ENCODE measurements around the gene DNM3. TPM values are rescaled to one million over a fixed set of nuclear protein-coding genes. Genes with fewer than 3 reads are reported as not detected.
"Not testable (repeated sequence)": the region's sequence is repeated elsewhere in the genome, so short reads cannot be mapped to it uniquely, and the experiment has no call there.

DNM3 gene
- polyA plus RNA-seq, 1 of the 3 experiments (the other 2 are of a cell fraction), result 0.43 TPM

DNA sequence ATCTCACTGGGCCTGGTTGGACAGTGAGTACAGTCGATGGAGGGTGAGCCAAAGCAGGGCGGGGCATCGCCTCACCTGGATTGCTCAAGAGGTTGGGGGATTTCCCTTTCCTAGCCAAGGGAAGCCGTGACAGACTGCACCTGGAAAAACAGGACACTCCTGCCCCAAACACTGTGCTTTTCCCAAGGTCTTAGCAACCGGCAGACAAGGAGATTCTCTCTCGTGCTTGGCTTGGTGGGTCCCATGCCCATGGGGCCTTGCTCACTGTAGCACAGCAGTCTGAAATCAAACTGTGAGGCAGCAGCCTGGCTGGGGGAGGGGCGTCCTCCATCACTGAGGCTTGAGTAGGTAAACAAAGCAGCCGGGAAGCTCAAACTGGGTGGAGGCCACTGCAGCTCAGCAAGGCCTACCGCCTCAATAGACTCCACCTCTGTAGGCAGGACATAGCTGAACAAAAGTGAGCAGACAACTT, 590.5 kb downstream of the DNM3 start (continued):
- TF ChIP-seq RAD21 (IDR thresholded peaks at IDR 0.05; ENCODE audit: low read length) (no peak), MEF2A (IDR thresholded peaks at IDR 0.05; ENCODE audit: borderline replicate concordance, low read depth) (no peak), YY1 (IDR thresholded peaks at IDR 0.05; ENCODE audit: low read depth) (no peak), TEAD4 (IDR thresholded peaks at IDR 0.05; ENCODE audit: borderline replicate concordance, insufficient read depth) (no peak), TCF12 (IDR thresholded peaks at IDR 0.05) (no peak)

DNA sequence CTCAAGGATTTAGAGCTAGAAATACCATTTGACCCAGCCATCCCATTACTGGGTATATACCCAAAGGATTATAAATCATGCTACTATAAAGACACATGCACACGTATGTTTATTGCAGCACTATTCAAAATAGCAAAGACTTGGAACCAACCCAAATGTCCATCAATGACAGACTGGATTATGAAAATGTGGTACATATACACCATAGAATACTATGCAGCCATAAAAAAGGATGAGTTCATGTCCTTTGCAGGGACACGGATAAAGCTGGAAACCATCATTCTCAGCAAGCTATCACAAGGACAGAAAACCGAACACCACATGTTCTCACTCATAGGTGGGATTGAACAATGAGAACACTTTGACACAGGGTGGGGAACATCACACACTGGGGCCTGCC, 595.9 kb downstream of the DNM3 start:
- H3K4me1 ChIP-seq (ENCODE audit: control insufficient read depth in 1 of 2, insufficient read depth in 2 of 2, low read depth in 1 of 2, low read length in 1 of 2); H2AFZ ChIP-seq (ENCODE audit: low read depth); H4K20me1 ChIP-seq (ENCODE audit: insufficient read depth); H3K9ac ChIP-seq; H3K9me3 ChIP-seq; DNase-seq; H3F3A ChIP-seq (replicated peaks; ENCODE audit: insufficient read depth); H3K9me2 ChIP-seq; H3K27me3 ChIP-seq (ENCODE audit: insufficient read depth); H3K4me3 ChIP-seq (ENCODE audit: low read depth in 2 of 2, low read length in 1 of 2); H3K27ac ChIP-seq (ENCODE audit: low read depth in 2 of 2, low read length in 1 of 2); CTCF ChIA-PET; H3K4me2 ChIP-seq; POLR2A ChIA-PET: not testable (repeated sequence)
- WGBS (ENCODE audit: low lambda C conversion rate), result 89% methylated on average over 3 of the region's 3 CpGs
- Histone ChIP-seq H3K79me2 (ENCODE audit: insufficient read depth) (peaks cover 27% of the 10 kb centered on the region), H3K36me3 (replicated peaks in 1 of 2; ENCODE audit: control insufficient read depth in 1 of 2, insufficient read depth in 2 of 2, low read length in 1 of 2) (peaks cover 11 to 22% of the 10 kb centered on the region in 2 experiments)

DNA sequence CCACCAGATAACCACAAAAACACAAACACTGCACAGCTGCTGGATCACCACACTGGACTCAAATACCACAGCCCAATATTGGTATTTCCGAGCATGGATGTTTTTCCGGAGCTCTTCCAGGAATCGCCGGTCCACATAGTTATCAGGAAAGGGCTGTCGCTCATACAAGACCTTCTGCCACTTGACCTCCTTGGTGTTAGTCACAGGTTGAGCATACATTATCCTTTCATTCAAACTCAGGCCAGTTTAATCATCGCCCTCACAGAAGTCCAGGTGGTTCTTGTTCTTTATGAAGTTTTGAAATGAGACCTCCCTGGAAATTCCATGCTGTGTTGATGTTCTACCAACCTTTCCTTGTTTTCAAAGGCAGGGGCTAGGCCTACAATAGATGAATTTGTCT, 601.1 kb downstream of the DNM3 start:
- H3K9me2 ChIP-seq, result no peaks in the 10 kb centered on the region
- no peak overlapping the region for H2AFZ ChIP-seq (ENCODE audit: low read depth)
- H3K4me2 ChIP-seq, result peak overlapping the region; percentile 77
- H3K36me3 ChIP-seq (replicated peaks in 1 of 2; ENCODE audit: control insufficient read depth in 1 of 2, insufficient read depth in 2 of 2, low read length in 1 of 2), result peaks cover 14 to 22% of the 10 kb centered on the region in 2 experiments
- no peaks in the 10 kb centered on the region for H4K20me1 ChIP-seq (ENCODE audit: insufficient read depth)
- H3K27ac ChIP-seq (ENCODE audit: low read depth in 2 of 2, low read length in 1 of 2), result no peak overlapping the region
- TF ChIP-seq GABPA (IDR thresholded peaks at IDR 0.05; ENCODE audit: low read depth), result no peak
- no peak for TF ChIP-seq RCOR1 (IDR thresholded peaks at IDR 0.05; ENCODE audit: low read length)
- TF ChIP-seq TEAD4 (IDR thresholded peaks at IDR 0.05; ENCODE audit: borderline replicate concordance, insufficient read depth), result no peak
- no peak for TF ChIP-seq TCF12 (IDR thresholded peaks at IDR 0.05)
- TF ChIP-seq, protein P1, sequence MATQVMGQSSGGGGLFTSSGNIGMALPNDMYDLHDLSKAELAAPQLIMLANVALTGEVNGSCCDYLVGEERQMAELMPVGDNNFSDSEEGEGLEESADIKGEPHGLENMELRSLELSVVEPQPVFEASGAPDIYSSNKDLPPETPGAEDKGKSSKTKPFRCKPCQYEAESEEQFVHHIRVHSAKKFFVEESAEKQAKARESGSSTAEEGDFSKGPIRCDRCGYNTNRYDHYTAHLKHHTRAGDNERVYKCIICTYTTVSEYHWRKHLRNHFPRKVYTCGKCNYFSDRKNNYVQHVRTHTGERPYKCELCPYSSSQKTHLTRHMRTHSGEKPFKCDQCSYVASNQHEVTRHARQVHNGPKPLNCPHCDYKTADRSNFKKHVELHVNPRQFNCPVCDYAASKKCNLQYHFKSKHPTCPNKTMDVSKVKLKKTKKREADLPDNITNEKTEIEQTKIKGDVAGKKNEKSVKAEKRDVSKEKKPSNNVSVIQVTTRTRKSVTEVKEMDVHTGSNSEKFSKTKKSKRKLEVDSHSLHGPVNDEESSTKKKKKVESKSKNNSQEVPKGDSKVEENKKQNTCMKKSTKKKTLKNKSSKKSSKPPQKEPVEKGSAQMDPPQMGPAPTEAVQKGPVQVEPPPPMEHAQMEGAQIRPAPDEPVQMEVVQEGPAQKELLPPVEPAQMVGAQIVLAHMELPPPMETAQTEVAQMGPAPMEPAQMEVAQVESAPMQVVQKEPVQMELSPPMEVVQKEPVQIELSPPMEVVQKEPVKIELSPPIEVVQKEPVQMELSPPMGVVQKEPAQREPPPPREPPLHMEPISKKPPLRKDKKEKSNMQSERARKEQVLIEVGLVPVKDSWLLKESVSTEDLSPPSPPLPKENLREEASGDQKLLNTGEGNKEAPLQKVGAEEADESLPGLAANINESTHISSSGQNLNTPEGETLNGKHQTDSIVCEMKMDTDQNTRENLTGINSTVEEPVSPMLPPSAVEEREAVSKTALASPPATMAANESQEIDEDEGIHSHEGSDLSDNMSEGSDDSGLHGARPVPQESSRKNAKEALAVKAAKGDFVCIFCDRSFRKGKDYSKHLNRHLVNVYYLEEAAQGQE (IDR thresholded peaks at IDR 0.05; ENCODE audit: low read depth, low read length), result no peak
- TF ChIP-seq NFIC (IDR thresholded peaks at IDR 0.05; ENCODE audit: borderline replicate concordance), result no peak
- no peak for TF ChIP-seq FOXM1 (IDR thresholded peaks at IDR 0.05; ENCODE audit: low read depth)
- TF ChIP-seq, protein P2, sequence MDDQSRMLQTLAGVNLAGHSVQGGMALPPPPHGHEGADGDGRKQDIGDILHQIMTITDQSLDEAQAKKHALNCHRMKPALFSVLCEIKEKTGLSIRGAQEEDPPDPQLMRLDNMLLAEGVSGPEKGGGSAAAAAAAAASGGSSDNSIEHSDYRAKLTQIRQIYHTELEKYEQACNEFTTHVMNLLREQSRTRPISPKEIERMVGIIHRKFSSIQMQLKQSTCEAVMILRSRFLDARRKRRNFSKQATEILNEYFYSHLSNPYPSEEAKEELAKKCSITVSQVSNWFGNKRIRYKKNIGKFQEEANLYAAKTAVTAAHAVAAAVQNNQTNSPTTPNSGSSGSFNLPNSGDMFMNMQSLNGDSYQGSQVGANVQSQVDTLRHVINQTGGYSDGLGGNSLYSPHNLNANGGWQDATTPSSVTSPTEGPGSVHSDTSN (IDR thresholded peaks at IDR 0.05), result no peak
- no peak for TF ChIP-seq EP300 (IDR thresholded peaks at IDR 0.05; ENCODE audit: borderline replicate concordance in 1 of 2, low read depth in 1 of 2, low read length in 1 of 2)
- no peak for TF ChIP-seq NRF1 (IDR thresholded peaks at IDR 0.05; ENCODE audit: low read depth, low read length)
- no peak for TF ChIP-seq IRF3 (IDR thresholded peaks at IDR 0.05; ENCODE audit: low read depth, low read length)
- TF ChIP-seq RXRA (IDR thresholded peaks at IDR 0.05; ENCODE audit: borderline replicate concordance, low read depth), result no peak
- TF ChIP-seq MXI1 (IDR thresholded peaks at IDR 0.05; ENCODE audit: low read depth, low read length), result no peak
- no peak for TF ChIP-seq FOSL2 (IDR thresholded peaks at IDR 0.05; ENCODE audit: borderline replicate concordance, low read depth)
- TF ChIP-seq TAF1 (IDR thresholded peaks at IDR 0.05; ENCODE audit: borderline replicate concordance, low read depth, low read length), result no peak
- TF ChIP-seq, protein P3, sequence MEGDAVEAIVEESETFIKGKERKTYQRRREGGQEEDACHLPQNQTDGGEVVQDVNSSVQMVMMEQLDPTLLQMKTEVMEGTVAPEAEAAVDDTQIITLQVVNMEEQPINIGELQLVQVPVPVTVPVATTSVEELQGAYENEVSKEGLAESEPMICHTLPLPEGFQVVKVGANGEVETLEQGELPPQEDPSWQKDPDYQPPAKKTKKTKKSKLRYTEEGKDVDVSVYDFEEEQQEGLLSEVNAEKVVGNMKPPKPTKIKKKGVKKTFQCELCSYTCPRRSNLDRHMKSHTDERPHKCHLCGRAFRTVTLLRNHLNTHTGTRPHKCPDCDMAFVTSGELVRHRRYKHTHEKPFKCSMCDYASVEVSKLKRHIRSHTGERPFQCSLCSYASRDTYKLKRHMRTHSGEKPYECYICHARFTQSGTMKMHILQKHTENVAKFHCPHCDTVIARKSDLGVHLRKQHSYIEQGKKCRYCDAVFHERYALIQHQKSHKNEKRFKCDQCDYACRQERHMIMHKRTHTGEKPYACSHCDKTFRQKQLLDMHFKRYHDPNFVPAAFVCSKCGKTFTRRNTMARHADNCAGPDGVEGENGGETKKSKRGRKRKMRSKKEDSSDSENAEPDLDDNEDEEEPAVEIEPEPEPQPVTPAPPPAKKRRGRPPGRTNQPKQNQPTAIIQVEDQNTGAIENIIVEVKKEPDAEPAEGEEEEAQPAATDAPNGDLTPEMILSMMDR (IDR thresholded peaks at IDR 0.05), result no peak
- peaks cover 31% of the 10 kb centered on the region for H3K79me2 ChIP-seq (ENCODE audit: insufficient read depth)
- 99% methylated on average over 5 of the region's 6 CpGs for WGBS (ENCODE audit: low lambda C conversion rate)
- no peaks in the 10 kb centered on the region for H3K9me3 ChIP-seq
- ChIA-PET POLR2A (no interaction called here), CTCF (interaction anchor here (2.7 to 2.9 kb wide), 2 partner anchors 10 to 439 kb away, joined by 12 to 21 read pairs; no protein-coding TSS in a partner anchor)
- H3K9ac ChIP-seq, result no peak overlapping the region
- DNase-seq, result no peak
- no peaks in the 10 kb centered on the region for H3K27me3 ChIP-seq (ENCODE audit: insufficient read depth)
- peaks cover 0 to 12% of the 10 kb centered on the region in 2 experiments; a peak in 3 of 4 replicates for H3K4me1 ChIP-seq (ENCODE audit: control insufficient read depth in 1 of 2, insufficient read depth in 2 of 2, low read depth in 1 of 2, low read length in 1 of 2)
- H3K4me3 ChIP-seq (ENCODE audit: low read depth in 2 of 2, low read length in 1 of 2), result peak overlapping the region in 1 of 2 experiments; percentile 89; a peak in 1 of 4 replicates
- no peaks in the 10 kb centered on the region for H3F3A ChIP-seq (replicated peaks; ENCODE audit: insufficient read depth)
